BJ (cell line): ENCODE data around the gene UNC80. TPM values are rescaled to one million over a fixed set of nuclear protein-coding genes. Genes with fewer than 3 reads are reported as not detected.

Experiments used
- CTCF ChIA-PET: fragments of 350-600 bp; formaldehyde crosslinking; extraction: SDS; loops from one replicate; lab custom pipeline; 2021; ENCODE audit warnings: antibody characterized with exemption, inconsistent platforms; lab: Yijun Ruan, JAX
- POLR2A ChIA-PET: fragments of 300-600 bp; sonication (Branson Sonifier 250); formaldehyde crosslinking; extraction: SDS; loops from one replicate; lab custom pipeline; 2021; ENCODE audit warnings: antibody characterized with exemption; lab: Charles Lee
- DNase-seq: peaks from one replicate; pipeline ENCODE4 v3.0.0-alpha.2; 2011; ENCODE audit warnings: low read depth
- H3K27me3 ChIP-seq: 2 replicates; pipeline ENCODE4 v1.6.0; 2011; ENCODE audit warnings: low read length; ENCODE audit not compliant: control insufficient read depth, insufficient read depth
- H3K36me3 ChIP-seq: 2 replicates; pipeline ENCODE4 v1.5.1; 2011; ENCODE audit warnings: low read length; ENCODE audit not compliant: control insufficient read depth, insufficient read depth
- H3K4me3 ChIP-seq: 2 replicates; pipeline ENCODE4 v1.5.1; 2011; ENCODE audit warnings: low read depth, mild to moderate bottlenecking, control low read depth, low read length
- CTCF ChIP-seq: IDR thresholded peaks from 2 replicates; pipeline ENCODE4 v1.5.1; 2011; ENCODE audit warnings: low read depth, mild to moderate bottlenecking, control low read depth, inconsistent platforms, low read length, moderate library complexity; ENCODE audit not compliant: insufficient read depth
- polyA plus RNA-seq: library from polyadenylated mRNA; depleted of rRNA; stranded (reverse); fragments of >200 nt; gene quantifications from 2 replicates; pipeline ENCODE4 v1.2.3, GENCODE V29; 2011

Gene UNC80
- polyA plus RNA-seq, 1 experiment: not detected

DNA sequence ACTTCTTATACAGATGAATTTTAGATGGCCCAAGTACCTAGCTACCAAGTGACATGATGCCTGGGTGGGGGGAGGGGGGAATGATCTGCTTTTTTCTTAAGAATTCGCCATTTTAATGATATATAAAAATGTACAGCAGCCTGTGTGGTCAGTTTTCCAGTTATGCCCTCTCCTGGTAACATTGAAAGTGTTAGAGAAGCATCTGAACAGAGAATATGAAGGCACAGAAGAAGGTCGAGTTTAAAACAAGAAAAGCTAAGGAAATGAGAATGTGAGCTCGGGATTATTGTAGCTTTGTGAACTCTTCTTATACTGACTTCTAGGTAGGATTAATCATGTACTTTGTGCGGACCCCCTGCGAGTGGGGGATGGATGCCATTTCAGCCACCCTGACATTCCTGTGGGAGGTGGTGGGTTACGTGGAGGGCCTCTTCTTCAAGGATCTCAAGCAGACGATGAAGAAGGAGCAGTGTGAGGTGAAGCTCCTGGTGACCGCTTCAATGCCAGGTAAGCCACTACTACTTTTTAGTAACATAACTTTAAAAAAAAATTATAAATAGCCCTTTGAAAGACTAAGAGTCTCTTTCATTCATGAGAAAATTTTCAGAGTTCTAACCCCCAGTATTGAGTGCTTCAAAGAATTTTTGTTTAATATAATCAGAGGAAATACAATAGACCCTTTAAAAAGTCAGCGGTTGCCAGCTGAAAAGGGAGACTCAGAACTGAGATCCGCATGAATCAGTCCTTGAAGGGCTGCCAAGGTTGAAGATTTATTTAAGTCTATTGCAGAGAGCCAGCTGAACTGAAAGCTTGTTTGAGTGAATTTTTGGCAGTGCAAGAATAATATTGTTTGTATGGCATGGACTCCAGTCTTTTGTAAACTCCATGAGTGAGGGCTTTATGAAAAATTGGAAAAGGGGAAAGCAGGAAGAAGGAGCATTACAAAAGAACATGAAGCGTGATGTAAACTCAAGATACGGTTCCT, 162.2 kb downstream of the UNC80 start:
- CTCF ChIA-PET: interaction anchor here (0.6 to 1.2 kb wide), 3 partner anchors 27 to 598 kb away, joined by 3 read pairs; no protein-coding TSS in a partner anchor
- TF ChIP-seq CTCF: no peak
- H3K4me3 ChIP-seq: no peak overlapping the region
- DNase-seq: no peak
- H3K36me3 ChIP-seq: no peaks in the 10 kb centered on the region
- POLR2A ChIA-PET: no interaction called here
- H3K27me3 ChIP-seq: no peaks in the 10 kb centered on the region

DNA sequence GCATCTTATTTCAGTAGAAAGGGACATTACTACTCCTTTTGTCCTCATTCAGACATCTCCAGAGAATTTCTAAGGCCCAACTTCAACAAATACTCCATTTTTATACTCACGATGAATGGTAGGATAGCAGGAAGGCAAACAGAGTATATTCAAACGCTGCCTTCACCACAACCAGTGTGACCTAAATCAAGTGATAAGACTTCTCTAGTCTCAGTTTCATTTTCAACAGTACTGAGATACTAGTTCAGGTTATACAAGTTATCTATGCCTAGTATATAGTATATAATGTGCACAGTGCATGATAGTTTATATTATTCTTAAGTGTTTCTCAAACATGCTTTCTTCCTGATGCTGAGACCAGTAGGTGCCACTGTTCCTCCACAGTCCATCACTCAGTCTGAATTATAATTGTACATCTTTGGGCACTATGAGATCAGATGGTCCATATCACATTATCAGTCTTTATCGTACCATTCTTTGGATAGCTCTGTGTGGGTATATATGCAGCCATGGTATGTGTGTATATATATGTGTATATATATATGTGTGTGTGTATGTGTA, 164.6 kb downstream of the UNC80 start:
- Histone ChIP-seq H3K36me3 (no peaks in the 10 kb centered on the region), H3K4me3 (no peak overlapping the region), H3K27me3 (no peaks in the 10 kb centered on the region)
- ChIA-PET CTCF (no interaction called here), POLR2A (no interaction called here)
- no peak for DNase-seq
- no peak for TF ChIP-seq CTCF

- no peaks in the 10 kb centered on the region for H3K27me3 ChIP-seq
- no peak for TF ChIP-seq CTCF
- POLR2A ChIA-PET: no interaction called here
- H3K4me3 ChIP-seq: no peak overlapping the region
- CTCF ChIA-PET: interaction anchor here (1.0 to 1.3 kb wide), 3 partner anchors 23 to 603 kb away, joined by 3 to 5 read pairs (median 3); no protein-coding TSS in a partner anchor
- H3K36me3 ChIP-seq: no peaks in the 10 kb centered on the region
- DNase-seq: no peak
These were observed 166.3 kb downstream of the UNC80 start for GRCh38 chr2:209937893-209938292.

DNA sequence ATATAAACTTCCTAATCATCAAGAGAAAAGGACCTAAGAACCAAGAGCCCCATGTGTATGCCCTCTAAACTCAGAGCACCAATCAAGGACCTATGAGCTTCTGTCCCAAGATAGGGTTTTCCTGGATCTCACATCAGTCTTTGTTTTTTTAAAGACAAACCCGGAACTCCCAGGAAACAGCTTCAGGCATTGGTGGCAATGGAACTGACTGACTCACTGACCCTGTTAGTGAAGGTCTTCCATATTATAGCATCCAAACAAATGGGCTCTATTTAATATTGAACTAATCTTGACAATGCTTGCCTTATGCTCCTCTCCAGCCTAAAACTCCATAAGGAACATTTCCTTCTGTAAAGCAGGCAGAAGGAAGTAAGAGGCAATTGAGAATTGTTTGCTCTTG, 167.3 kb downstream of the UNC80 start:
- DNase-seq: no peak
- Histone ChIP-seq H3K27me3 (no peaks in the 10 kb centered on the region), H3K4me3 (no peak overlapping the region), H3K36me3 (no peaks in the 10 kb centered on the region)
- CTCF ChIA-PET: interaction anchor here (0.6 to 1.3 kb wide), 4 partner anchors 11 to 604 kb away, joined by 3 to 5 read pairs (median 3); no protein-coding TSS in a partner anchor
- no peak for TF ChIP-seq CTCF
- POLR2A ChIA-PET: no interaction called here

DNA sequence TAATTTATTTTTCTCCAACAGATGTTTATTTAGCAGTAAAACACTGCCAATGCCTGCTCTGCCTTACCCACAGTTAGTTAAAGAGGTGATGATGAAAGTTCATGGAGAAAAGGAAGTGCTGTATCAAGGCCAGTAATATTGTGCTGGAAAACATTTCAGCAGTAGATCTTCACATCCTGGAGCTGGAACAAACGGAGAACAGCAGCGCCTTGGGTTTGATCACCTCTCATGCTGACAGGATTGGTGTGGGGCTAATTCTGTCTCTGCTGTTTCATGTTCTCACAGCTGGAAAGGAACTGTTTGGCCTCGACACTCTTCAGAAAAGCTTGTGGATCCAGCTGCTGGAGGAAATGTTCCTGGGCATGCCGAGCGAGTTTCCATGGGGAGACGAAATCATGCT, 169.3 kb downstream of the UNC80 start:
- CTCF ChIA-PET: no interaction called here
- Histone ChIP-seq H3K4me3 (no peak overlapping the region), H3K27me3 (no peaks in the 10 kb centered on the region), H3K36me3 (no peaks in the 10 kb centered on the region)
- no peak for DNase-seq
- POLR2A ChIA-PET: no interaction called here
- no peak for TF ChIP-seq CTCF
